ENCODE data around the gene VPS35L. TPM values are rescaled to one million over a fixed set of nuclear protein-coding genes. Genes with fewer than 3 reads are reported as not detected.

Gene VPS35L
- total and polyA plus RNA-seq, 2 of the 13 experiments (the other 11 are each of a cell fraction or from before 2014, with no cell fraction given) = 1.4 to 1.6 TPM

DNA sequence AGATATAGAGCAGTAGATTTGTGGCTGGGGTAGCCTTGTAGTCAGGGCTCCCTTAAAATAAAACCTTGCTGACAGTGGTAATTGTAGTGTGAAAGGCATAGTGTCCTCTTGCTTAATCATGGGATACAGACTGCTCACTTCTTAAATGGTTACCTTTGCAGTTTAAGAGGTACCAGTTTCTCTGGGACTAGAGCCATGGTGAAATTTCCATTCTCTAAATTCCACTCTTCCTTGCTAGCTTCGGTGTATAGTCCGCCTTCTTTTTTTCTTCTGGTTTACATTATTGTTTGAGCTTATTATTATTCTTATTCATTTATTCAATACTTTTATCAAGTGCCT lies 30.1 kb upstream of the VPS35L start (continued):
- TF ChIP-seq CEBPG (CRISPR knock-in tag; IDR thresholded peaks at IDR 0.05) (peak; percentile 33; the same call in 1 of the 2 replicates), ZBTB38 (CRISPR knock-in tag; IDR thresholded peaks at IDR 0.05) (no peak), CEBPB (IDR thresholded peaks at IDR 0.05; ENCODE audit: borderline replicate concordance, low read depth, low read length) (0 out of 2 replicates have a peak, but pooled peaks have one; percentile 35)
- TF ChIP-seq, protein P1, sequence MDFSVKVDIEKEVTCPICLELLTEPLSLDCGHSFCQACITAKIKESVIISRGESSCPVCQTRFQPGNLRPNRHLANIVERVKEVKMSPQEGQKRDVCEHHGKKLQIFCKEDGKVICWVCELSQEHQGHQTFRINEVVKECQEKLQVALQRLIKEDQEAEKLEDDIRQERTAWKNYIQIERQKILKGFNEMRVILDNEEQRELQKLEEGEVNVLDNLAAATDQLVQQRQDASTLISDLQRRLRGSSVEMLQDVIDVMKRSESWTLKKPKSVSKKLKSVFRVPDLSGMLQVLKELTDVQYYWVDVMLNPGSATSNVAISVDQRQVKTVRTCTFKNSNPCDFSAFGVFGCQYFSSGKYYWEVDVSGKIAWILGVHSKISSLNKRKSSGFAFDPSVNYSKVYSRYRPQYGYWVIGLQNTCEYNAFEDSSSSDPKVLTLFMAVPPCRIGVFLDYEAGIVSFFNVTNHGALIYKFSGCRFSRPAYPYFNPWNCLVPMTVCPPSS (IDR thresholded peaks at IDR 0.05) = no peak
- TF ChIP-seq, protein P2, sequence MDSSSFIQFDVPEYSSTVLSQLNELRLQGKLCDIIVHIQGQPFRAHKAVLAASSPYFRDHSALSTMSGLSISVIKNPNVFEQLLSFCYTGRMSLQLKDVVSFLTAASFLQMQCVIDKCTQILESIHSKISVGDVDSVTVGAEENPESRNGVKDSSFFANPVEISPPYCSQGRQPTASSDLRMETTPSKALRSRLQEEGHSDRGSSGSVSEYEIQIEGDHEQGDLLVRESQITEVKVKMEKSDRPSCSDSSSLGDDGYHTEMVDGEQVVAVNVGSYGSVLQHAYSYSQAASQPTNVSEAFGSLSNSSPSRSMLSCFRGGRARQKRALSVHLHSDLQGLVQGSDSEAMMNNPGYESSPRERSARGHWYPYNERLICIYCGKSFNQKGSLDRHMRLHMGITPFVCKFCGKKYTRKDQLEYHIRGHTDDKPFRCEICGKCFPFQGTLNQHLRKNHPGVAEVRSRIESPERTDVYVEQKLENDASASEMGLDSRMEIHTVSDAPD (CRISPR knock-in tag; IDR thresholded peaks at IDR 0.05) = no peak
- TF ChIP-seq, protein P3, sequence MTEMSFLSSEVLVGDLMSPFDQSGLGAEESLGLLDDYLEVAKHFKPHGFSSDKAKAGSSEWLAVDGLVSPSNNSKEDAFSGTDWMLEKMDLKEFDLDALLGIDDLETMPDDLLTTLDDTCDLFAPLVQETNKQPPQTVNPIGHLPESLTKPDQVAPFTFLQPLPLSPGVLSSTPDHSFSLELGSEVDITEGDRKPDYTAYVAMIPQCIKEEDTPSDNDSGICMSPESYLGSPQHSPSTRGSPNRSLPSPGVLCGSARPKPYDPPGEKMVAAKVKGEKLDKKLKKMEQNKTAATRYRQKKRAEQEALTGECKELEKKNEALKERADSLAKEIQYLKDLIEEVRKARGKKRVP (CRISPR knock-in tag; IDR thresholded peaks at IDR 0.05) = 0 out of 4 replicates have a peak, but pooled peaks of 1 of the 2 experiments have one; percentile 20

DNA sequence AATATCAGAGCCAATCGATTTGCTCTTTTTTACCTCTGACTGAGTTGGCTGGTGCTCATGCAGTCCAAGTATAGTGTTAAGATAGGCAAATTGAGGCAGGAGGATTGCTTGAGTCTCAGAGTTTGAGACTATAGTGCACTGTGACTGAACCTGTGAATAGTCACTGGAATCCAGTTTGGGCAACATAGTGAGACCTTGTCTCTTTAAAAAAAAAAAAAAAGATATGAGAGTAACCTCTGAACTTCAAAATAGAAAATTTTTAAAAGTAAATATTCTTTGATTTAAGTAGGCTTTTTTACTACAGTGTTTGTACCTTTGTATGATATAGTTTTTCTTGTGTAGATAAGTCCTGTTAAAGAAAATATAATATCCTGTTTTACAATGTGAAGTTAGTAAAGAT lies 28.3 kb upstream of the VPS35L start:
- CTCF ChIA-PET (ENCODE audit: low intra/inter-chr PET ratio, low total read pairs) = interaction anchor here (0.6 kb wide), 1 partner anchor 56 kb away, joined by 3 read pairs; no protein-coding TSS in a partner anchor
- WGBS (ENCODE audit: low lambda C conversion rate) = 89% methylated on average over 1 of the region's 1 CpG
- intact Hi-C loops (cut with micrococcal nuclease; ENCODE audit: unreplicated experiment) = loop anchor here (10.0 kb wide), 1 partner anchor 732 kb away; the partner anchor contains the start of gene RPS15A
- no peak for TF ChIP-seq IRX3 (CRISPR knock-in tag; IDR thresholded peaks at IDR 0.05; ENCODE audit: borderline replicate concordance, low read depth)
- no peak for TF ChIP-seq SAP130 (CRISPR knock-in tag; IDR thresholded peaks at IDR 0.05; ENCODE audit: low read depth)
- TF ChIP-seq ARNT2 (CRISPR knock-in tag; IDR thresholded peaks at IDR 0.05; ENCODE audit: low read depth) = no peak
- no peak for TF ChIP-seq ZNF660 (CRISPR knock-in tag; IDR thresholded peaks at IDR 0.05; ENCODE audit: borderline replicate concordance, low read depth)
- TF ChIP-seq, protein P4, sequence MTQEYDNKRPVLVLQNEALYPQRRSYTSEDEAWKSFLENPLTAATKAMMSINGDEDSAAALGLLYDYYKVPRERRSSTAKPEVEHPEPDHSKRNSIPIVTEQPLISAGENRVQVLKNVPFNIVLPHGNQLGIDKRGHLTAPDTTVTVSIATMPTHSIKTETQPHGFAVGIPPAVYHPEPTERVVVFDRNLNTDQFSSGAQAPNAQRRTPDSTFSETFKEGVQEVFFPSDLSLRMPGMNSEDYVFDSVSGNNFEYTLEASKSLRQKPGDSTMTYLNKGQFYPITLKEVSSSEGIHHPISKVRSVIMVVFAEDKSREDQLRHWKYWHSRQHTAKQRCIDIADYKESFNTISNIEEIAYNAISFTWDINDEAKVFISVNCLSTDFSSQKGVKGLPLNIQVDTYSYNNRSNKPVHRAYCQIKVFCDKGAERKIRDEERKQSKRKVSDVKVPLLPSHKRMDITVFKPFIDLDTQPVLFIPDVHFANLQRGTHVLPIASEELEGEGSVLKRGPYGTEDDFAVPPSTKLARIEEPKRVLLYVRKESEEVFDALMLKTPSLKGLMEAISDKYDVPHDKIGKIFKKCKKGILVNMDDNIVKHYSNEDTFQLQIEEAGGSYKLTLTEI (CRISPR knock-in tag; conservative IDR thresholded peaks at IDR 0.05) = no peak
- TF ChIP-seq KLF13 (CRISPR knock-in tag; IDR thresholded peaks at IDR 0.05) = no peak
- TF ChIP-seq, protein P5, sequence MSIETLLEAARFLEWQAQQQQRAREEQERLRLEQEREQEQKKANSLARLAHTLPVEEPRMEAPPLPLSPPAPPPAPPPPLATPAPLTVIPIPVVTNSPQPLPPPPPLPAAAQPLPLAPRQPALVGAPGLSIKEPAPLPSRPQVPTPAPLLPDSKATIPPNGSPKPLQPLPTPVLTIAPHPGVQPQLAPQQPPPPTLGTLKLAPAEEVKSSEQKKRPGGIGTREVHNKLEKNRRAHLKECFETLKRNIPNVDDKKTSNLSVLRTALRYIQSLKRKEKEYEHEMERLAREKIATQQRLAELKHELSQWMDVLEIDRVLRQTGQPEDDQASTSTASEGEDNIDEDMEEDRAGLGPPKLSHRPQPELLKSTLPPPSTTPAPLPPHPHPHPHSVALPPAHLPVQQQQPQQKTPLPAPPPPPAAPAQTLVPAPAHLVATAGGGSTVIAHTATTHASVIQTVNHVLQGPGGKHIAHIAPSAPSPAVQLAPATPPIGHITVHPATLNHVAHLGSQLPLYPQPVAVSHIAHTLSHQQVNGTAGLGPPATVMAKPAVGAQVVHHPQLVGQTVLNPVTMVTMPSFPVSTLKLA (IDR thresholded peaks at IDR 0.05) = no peak
- TF ChIP-seq, protein P6, sequence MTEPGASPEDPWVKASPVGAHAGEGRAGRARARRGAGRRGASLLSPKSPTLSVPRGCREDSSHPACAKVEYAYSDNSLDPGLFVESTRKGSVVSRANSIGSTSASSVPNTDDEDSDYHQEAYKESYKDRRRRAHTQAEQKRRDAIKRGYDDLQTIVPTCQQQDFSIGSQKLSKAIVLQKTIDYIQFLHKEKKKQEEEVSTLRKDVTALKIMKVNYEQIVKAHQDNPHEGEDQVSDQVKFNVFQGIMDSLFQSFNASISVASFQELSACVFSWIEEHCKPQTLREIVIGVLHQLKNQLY (CRISPR knock-in tag; IDR thresholded peaks at IDR 0.05) = no peak
- TF ChIP-seq RFX3 (CRISPR knock-in tag; IDR thresholded peaks at IDR 0.05) = no peak

More for the DNA sequence above, 28.3 kb upstream of the VPS35L start:
- H3K79me2 ChIP-seq (ENCODE audit: insufficient read depth, low read length) = peaks cover 33% of the 10 kb centered on the region
- peaks cover 6 to 19% of the 10 kb centered on the region in 2 experiments; a peak in 4 of 5 replicates for H3K36me3 ChIP-seq (replicated peaks in 1 of 2; ENCODE audit: control insufficient read depth in 1 of 2, insufficient read depth in 2 of 2, low read length in 2 of 2)
- DNase-seq (ENCODE audit: low spot score) (no peak), ATAC-seq (no peak), FAIRE-seq (no peak)
- H3K4me3 ChIP-seq (replicated peaks in 1 of 3; ENCODE audit: insufficient read depth in 1 of 3, low read depth in 2 of 3, low read length in 3 of 3) = no peak overlapping the region
- no TSS peak for BruUV-seq (replicated peaks)
- no peak overlapping the region for H3K9ac ChIP-seq (ENCODE audit: insufficient read depth, low read depth, low read length)
- no peaks in the 10 kb centered on the region; a peak in 1 of 5 replicates for H3K27me3 ChIP-seq (ENCODE audit: control insufficient read depth in 1 of 2, insufficient read depth in 2 of 2, low read length in 2 of 2)
- H3K27ac ChIP-seq (ENCODE audit: extremely low read length, insufficient read depth, low read length) = no peak overlapping the region
- no peaks in the 10 kb centered on the region for H3K9me3 ChIP-seq (ENCODE audit: low read length)
- no peak overlapping the region for H3K4me2 ChIP-seq (ENCODE audit: low read depth, low read length)
- no peak overlapping the region for H2AFZ ChIP-seq (ENCODE audit: low read length)
- H3K4me1 ChIP-seq (ENCODE audit: insufficient read depth, low read length) = peaks cover 39% of the 10 kb centered on the region
- POLR2A ChIA-PET = no interaction called here
- in situ Hi-C loops (cut with HindIII; ENCODE audit: extremely low pct_ligation_motif_present, low pct_unique_long_range_greater_than_20kb) = no loop called here
- no peaks in the 10 kb centered on the region for H4K20me1 ChIP-seq (ENCODE audit: insufficient read depth, low read length)

Measured in HepG2 (cell line).